Skeletal muscle satellite cell (primary cell): ENCODE results near the gene NDUFV2.
"Not testable (repeated sequence)": the region's sequence is repeated elsewhere in the genome, so short reads cannot be mapped to it uniquely, and the experiment has no call there.

ENCODE experiments used
- H3K27me3 ChIP-seq: 2 replicates; pipeline ENCODE4 v1.7.0; 2013; ENCODE audit warnings: low read length; ENCODE audit not compliant: control insufficient read depth, insufficient read depth
- H3K36me3 ChIP-seq: 2 replicates; pipeline ENCODE4 v1.7.0; 2013; ENCODE audit warnings: mild to moderate bottlenecking, control low read depth, low read length; ENCODE audit not compliant: insufficient read depth
- H3K4me1 ChIP-seq: 2 replicates; pipeline ENCODE4 v1.7.0; 2013; ENCODE audit warnings: low read length; ENCODE audit not compliant: control insufficient read depth, insufficient read depth
- H3K4me2 ChIP-seq: 2 replicates; pipeline ENCODE4 v1.7.0; 2013; ENCODE audit warnings: mild to moderate bottlenecking, low read length
- H3K4me3 ChIP-seq: 2 replicates; pipeline ENCODE4 v1.7.0; 2013; ENCODE audit warnings: low read length
- H3K9ac ChIP-seq: 2 replicates; pipeline ENCODE4 v1.7.0; 2013; ENCODE audit warnings: mild to moderate bottlenecking, low read depth, low read length, moderate library complexity
- H3K9me3 ChIP-seq: replicated peaks from 2 replicates; pipeline ENCODE4 v1.7.0; 2013; ENCODE audit warnings: mild to moderate bottlenecking, control low read depth, low read length

Gene NDUFV2

GRCh38 chr18:9164149-9164548 is 61.6 kb downstream of the NDUFV2 start:
- not testable (repeated sequence) for H3K36me3 ChIP-seq, H3K4me2 ChIP-seq, H3K4me1 ChIP-seq, H3K27me3 ChIP-seq, H3K9ac ChIP-seq, H3K9me3 ChIP-seq, H3K4me3 ChIP-seq

- not testable (repeated sequence) for H3K9me3 ChIP-seq, H3K4me2 ChIP-seq, H3K36me3 ChIP-seq, H3K9ac ChIP-seq, H3K4me3 ChIP-seq, H3K4me1 ChIP-seq, H3K27me3 ChIP-seq
Measured at GRCh38 chr18:9165883-9166282, 63.4 kb downstream of the NDUFV2 start.

DNA sequence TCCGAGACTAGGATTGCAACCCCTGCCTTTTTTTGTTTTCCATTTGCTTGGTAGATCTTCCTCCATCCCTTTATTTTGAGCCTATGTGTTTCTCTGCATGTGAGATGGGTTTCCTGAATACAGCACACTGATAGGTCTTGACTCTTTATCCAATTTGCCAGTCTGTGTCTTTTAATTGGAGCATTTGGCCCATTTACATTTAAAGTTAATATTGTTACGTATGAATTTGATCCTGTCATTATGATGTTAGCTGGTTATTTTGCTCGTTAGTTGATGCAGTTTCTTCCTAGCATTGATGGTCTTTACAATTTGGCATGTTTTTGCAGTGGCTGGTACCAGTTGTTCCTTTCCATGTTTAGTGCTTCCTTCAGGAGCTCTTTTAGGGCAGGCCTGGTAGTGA is 67.0 kb downstream of the NDUFV2 start:
- H3K9ac ChIP-seq, H3K27me3 ChIP-seq, H3K4me3 ChIP-seq, H3K4me1 ChIP-seq, H3K4me2 ChIP-seq, H3K36me3 ChIP-seq, H3K9me3 ChIP-seq: not testable (repeated sequence)

DNA sequence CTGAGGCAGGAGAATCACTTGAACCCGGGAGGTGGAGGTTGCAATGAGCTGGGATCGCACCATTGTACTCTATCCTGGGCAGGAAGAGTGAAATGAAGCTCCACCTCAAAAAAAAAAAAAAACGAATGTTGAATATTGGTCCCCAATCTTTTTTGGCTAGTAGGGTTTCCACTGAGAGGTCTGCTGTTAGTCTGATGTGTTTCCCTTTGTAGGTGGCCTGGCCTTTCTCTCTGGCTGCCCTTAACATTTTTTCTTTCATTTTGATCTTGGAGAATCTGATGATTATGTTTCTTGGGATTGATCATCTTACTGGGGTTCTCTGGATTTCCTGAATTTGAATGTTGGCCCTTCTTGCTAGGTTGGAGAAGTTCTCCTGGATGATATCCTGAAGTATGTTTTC is 69.4 kb downstream of the NDUFV2 start:
- not testable (repeated sequence) for H3K9ac ChIP-seq, H3K27me3 ChIP-seq, H3K9me3 ChIP-seq, H3K4me3 ChIP-seq, H3K4me2 ChIP-seq, H3K4me1 ChIP-seq, H3K36me3 ChIP-seq

- Histone ChIP-seq H3K36me3 (peaks cover 3% of the 10 kb centered on the region), H3K4me1 (peaks cover 7% of the 10 kb centered on the region), H3K4me3 (no peak overlapping the region)
Measured at GRCh38 chr18:9172506-9173127, 70.1 kb downstream of the NDUFV2 start.

GRCh38 chr18:9173770-9174233 is 71.3 kb downstream of the NDUFV2 start:
- Histone ChIP-seq H3K36me3 (peaks cover 3% of the 10 kb centered on the region), H3K4me2 (no peak overlapping the region), H3K27me3 (no peaks in the 10 kb centered on the region), H3K9me3 (no peaks in the 10 kb centered on the region), H3K4me3 (no peak overlapping the region), H3K9ac (no peak overlapping the region), H3K4me1 (peaks cover 7% of the 10 kb centered on the region)

More at GRCh38 chr18:9172506-9173127, 70.1 kb downstream of the NDUFV2 start:
- Histone ChIP-seq H3K4me2 (no peak overlapping the region), H3K9ac (no peak overlapping the region), H3K9me3 (no peaks in the 10 kb centered on the region), H3K27me3 (no peaks in the 10 kb centered on the region)

- H3K27me3 ChIP-seq = no peaks in the 10 kb centered on the region
- H3K36me3 ChIP-seq = peaks cover 3% of the 10 kb centered on the region
- peaks cover 7% of the 10 kb centered on the region for H3K4me1 ChIP-seq
- H3K4me3 ChIP-seq = no peak overlapping the region
- H3K9ac ChIP-seq = no peak overlapping the region
- H3K4me2 ChIP-seq = no peak overlapping the region
- no peaks in the 10 kb centered on the region for H3K9me3 ChIP-seq
Measured at GRCh38 chr18:9174302-9174701, 71.8 kb downstream of the NDUFV2 start.

DNA sequence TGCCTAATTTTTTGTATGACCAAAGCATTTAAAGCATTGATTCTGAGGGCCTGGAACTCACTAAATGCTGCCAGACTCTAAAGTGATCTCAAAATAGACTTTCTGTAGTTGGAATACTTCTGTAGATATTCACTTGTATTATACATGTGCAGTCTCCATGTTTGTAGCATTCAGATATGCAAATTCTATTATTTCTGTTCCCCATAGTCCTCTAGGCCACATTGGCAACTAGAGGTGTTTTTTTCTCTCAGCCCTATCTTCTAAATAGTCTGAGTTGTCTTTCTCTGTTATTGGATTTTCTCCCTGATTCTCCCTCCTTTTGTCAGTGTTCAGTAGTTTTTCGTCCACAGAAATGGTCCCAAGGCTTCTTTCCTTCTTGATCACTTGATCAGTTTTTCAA is 72.6 kb downstream of the NDUFV2 start:
- Histone ChIP-seq H3K27me3 (no peaks in the 10 kb centered on the region), H3K36me3 (peaks cover 3% of the 10 kb centered on the region), H3K9me3 (no peaks in the 10 kb centered on the region), H3K4me1 (peaks cover 7% of the 10 kb centered on the region), H3K4me3 (no peak overlapping the region), H3K4me2 (no peak overlapping the region), H3K9ac (no peak overlapping the region)

DNA sequence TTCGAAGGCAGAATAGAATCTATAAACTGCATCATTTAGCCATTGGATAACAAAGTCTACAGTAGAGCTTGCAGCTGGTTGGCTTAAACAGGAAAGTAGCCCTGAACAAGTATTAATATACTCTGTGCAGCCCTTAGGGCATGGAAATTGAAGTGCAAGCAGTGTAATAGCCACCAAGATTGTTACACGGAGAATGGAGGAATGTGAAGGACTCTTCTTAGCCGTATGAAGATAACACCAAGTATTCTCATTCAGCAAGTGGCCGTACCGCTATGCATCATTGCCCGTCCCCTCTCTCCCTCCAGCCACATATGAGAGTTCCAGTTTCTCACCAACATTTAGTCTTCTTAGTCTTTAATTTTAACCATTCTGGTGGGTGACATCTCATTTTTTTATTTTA is 74.5 kb downstream of the NDUFV2 start:
- H3K9me3 ChIP-seq = no peaks in the 10 kb centered on the region
- peaks cover 3% of the 10 kb centered on the region for H3K36me3 ChIP-seq
- no peak overlapping the region for H3K4me3 ChIP-seq
- H3K4me1 ChIP-seq = peaks cover 7% of the 10 kb centered on the region
- no peak overlapping the region for H3K4me2 ChIP-seq
- no peaks in the 10 kb centered on the region for H3K27me3 ChIP-seq
- no peak overlapping the region for H3K9ac ChIP-seq

DNA sequence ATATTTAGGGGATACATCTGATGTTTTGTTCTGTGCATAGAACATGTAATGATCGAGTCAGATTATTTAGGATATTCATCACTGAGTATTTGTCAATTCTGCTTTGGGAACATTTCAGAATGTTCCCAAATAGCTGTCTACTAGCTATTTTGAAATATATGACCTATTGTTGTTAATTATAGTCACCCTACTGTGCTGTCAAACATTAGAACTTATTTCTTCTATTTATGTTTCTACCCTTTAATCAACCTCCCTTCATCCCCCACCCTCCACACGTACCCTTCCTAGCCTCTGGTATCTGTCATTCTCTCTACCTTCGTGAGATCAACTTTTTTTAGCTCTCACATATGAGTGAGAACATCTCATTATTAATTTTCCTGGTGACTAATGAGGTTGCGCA is 75.0 kb downstream of the NDUFV2 start:
- Histone ChIP-seq H3K4me3 (no peak overlapping the region), H3K9me3 (no peaks in the 10 kb centered on the region), H3K27me3 (no peaks in the 10 kb centered on the region), H3K9ac (no peak overlapping the region), H3K4me2 (no peak overlapping the region), H3K36me3 (peaks cover 4% of the 10 kb centered on the region), H3K4me1 (peaks cover 7% of the 10 kb centered on the region)

DNA sequence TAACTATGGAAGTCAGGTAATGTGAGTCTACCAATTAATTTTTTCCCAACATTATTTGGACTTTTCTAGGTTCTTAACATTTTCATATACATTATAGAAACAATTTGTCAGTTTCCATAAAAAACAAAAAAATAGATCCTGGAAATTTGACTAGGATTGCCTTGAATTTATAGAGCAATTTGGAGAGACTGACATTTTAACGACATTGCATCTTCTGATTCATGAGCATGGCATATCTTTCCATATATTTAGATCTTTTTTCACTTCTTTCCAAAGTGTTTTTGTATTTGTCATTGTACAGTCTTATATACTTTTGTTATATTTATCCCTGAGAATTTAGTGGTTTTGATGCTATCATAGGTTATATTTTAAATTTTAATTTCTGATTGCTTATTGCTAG is 76.1 kb downstream of the NDUFV2 start:
- H3K4me3 ChIP-seq = no peak overlapping the region
- no peaks in the 10 kb centered on the region for H3K27me3 ChIP-seq
- H3K4me1 ChIP-seq = peaks cover 7% of the 10 kb centered on the region
- H3K9me3 ChIP-seq = no peaks in the 10 kb centered on the region
- no peak overlapping the region for H3K4me2 ChIP-seq
- no peak overlapping the region for H3K9ac ChIP-seq
- H3K36me3 ChIP-seq = peaks cover 15% of the 10 kb centered on the region

GRCh38 chr18:9181275-9181674 is 78.8 kb downstream of the NDUFV2 start:
- Histone ChIP-seq H3K4me3 (no peak overlapping the region), H3K9ac (no peak overlapping the region), H3K9me3 (no peaks in the 10 kb centered on the region), H3K27me3 (no peaks in the 10 kb centered on the region), H3K4me1 (no peaks in the 10 kb centered on the region), H3K4me2 (no peak overlapping the region), H3K36me3 (peaks cover 22% of the 10 kb centered on the region)
